GM18868 (cell line): ENCODE measurements around the gene SCAF11.
A peak's percentile ranks its signal among the peaks of the same experiment; 100 is the strongest.
"Not testable (repeated sequence)": the region's sequence is repeated elsewhere in the genome, so short reads cannot be mapped to it uniquely, and the experiment has no call there.

ENCODE experiments used
- ATAC-seq: cut with Tn5 transposase; IDR thresholded peaks from one replicate; pipeline ENCODE4 v1.9.1; 2021; ENCODE audit warnings: mild to moderate bottlenecking, moderate library complexity; ENCODE audit not compliant: unreplicated experiment

The SCAF11 gene

GRCh38 chr12:45990468-45991283 lies at the start of gene SCAF11:
Gene SCAF11 (minus strand): TSS chr12:45990574. CDS start chr12:45964167, 26,407 bp downstream.
- peak; percentile 73 for ATAC-seq

- not testable (repeated sequence) for ATAC-seq
Observed at GRCh38 chr12:46037066-46037465, 46.7 kb upstream of the SCAF11 start.

GRCh38 chr12:46027172-46027571 lies 36.8 kb upstream of the SCAF11 start:
- no peak for ATAC-seq

- no peak for ATAC-seq
Observed at GRCh38 chr12:46024099-46024498, 33.7 kb upstream of the SCAF11 start.

- no peak for ATAC-seq
Observed at GRCh38 chr12:46020768-46021167, 30.4 kb upstream of the SCAF11 start.

GRCh38 chr12:46018712-46019111 lies 28.3 kb upstream of the SCAF11 start:
- ATAC-seq: not testable (repeated sequence)

- ATAC-seq: not testable (repeated sequence)
Observed at GRCh38 chr12:46017866-46018375, 27.5 kb upstream of the SCAF11 start.

GRCh38 chr12:46005823-46006222 lies 15.4 kb upstream of the SCAF11 start:
- ATAC-seq: no peak

- no peak for ATAC-seq
Observed at GRCh38 chr12:46005151-46005797, 14.9 kb upstream of the SCAF11 start.

GRCh38 chr12:46004715-46005114 lies 14.3 kb upstream of the SCAF11 start:
- ATAC-seq: no peak

- not testable (repeated sequence) for ATAC-seq
Observed at GRCh38 chr12:46000076-46000475, 9.7 kb upstream of the SCAF11 start.

- ATAC-seq: no peak
Observed at GRCh38 chr12:45994736-45995135, 4.4 kb upstream of the SCAF11 start.

- peak; percentile 30 for ATAC-seq
Observed at GRCh38 chr12:45991284-45992249, 1.2 kb upstream of the SCAF11 start.

- ATAC-seq: peak; percentile 22
Observed at GRCh38 chr12:45989721-45990467, 480 bp downstream of the SCAF11 start.

- ATAC-seq: no peak
Observed at GRCh38 chr12:45989287-45989686, 1.1 kb downstream of the SCAF11 start.

- ATAC-seq: no peak
Observed at GRCh38 chr12:45988264-45988663, 2.1 kb downstream of the SCAF11 start.

- no peak for ATAC-seq
Observed at GRCh38 chr12:45987340-45987727, 3.0 kb downstream of the SCAF11 start.

GRCh38 chr12:45986641-45987339 lies 3.6 kb downstream of the SCAF11 start:
- no peak for ATAC-seq

GRCh38 chr12:45981075-45981837 lies 9.1 kb downstream of the SCAF11 start:
- ATAC-seq: no peak
